Skeletal muscle tissue (tissue), 4 donors: ENCODE measurements around the gene RTN4RL1. TPM values are rescaled to one million over a fixed set of nuclear protein-coding genes. Genes with fewer than 3 reads are reported as not detected.

Experiments
- H3K27ac ChIP-seq: one replicate; pipeline ENCODE4 v1.7.0; 2013; ENCODE audit warnings: mild to moderate bottlenecking, low read depth, low read length, inconsistent platforms
- H3K27me3 ChIP-seq, 3 donors: one replicate each; pipeline ENCODE4 v1.7.0; 2013; ENCODE audit warnings: low read length in 3 of 3; ENCODE audit not compliant: control insufficient read depth in 3 of 3, insufficient read depth in 3 of 3
- H3K36me3 ChIP-seq, 3 donors: one replicate each; pipeline ENCODE4 v1.7.0; 2013; ENCODE audit warnings: low read length in 3 of 3; ENCODE audit not compliant: control insufficient read depth in 3 of 3, insufficient read depth in 3 of 3
- H3K4me1 ChIP-seq, 3 donors: one replicate each; pipeline ENCODE4 v1.7.0; 2013; ENCODE audit warnings: low read length in 3 of 3, mild to moderate bottlenecking in 3 of 3; ENCODE audit not compliant: control insufficient read depth in 3 of 3, insufficient read depth in 3 of 3
- H3K4me3 ChIP-seq, 3 donors: one replicate each; pipeline ENCODE4 v1.7.0; 2013; ENCODE audit warnings: low read length in 3 of 3
- H3K9ac ChIP-seq, 3 donors: one replicate each; pipeline ENCODE4 v1.7.0; 2013; ENCODE audit warnings: low read length in 3 of 3, mild to moderate bottlenecking in 3 of 3, moderate library complexity in 2 of 3, low read depth in 1 of 3
- H3K9me3 ChIP-seq, 3 donors: one replicate each; pipeline ENCODE4 v1.7.0; 2013; ENCODE audit warnings: low read length in 3 of 3; ENCODE audit not compliant: control insufficient read depth in 3 of 3
- total RNA-seq: library from RNA; depleted of rRNA; stranded (reverse); fragments of >200 nt; gene quantifications from one replicate; pipeline ENCODE4 v1.2.3, GENCODE V29; 2014
- donor health status: Osteomylitis.

The RTN4RL1 gene
- total RNA-seq, 1 donor from 2014 or later, result 1.0 TPM

- no peak overlapping the region for H3K4me3 ChIP-seq
- H3K27me3 ChIP-seq, result peaks cover 0 to 7% (median 4%) of the 10 kb centered on the region in 3 donors
- H3K9ac ChIP-seq, result no peak overlapping the region
- no peaks in the 10 kb centered on the region for H3K9me3 ChIP-seq
- no peak overlapping the region for H3K27ac ChIP-seq
- H3K36me3 ChIP-seq, result no peaks in the 10 kb centered on the region
- H3K4me1 ChIP-seq, result peaks cover 17 to 44% (median 18%) of the 10 kb centered on the region in 3 donors
These were observed 87.7 kb downstream of the RTN4RL1 start for GRCh38 chr17:1937461-1937860.

GRCh38 chr17:1936766-1937165, 88.4 kb downstream of the RTN4RL1 start:
- Histone ChIP-seq H3K4me3 (no peak overlapping the region), H3K4me1 (peaks cover 23 to 51% (median 24%) of the 10 kb centered on the region in 3 donors), H3K27ac (no peak overlapping the region), H3K36me3 (no peaks in the 10 kb centered on the region), H3K27me3 (peaks cover 0 to 9% (median 4%) of the 10 kb centered on the region in 3 donors), H3K9ac (no peak overlapping the region), H3K9me3 (no peaks in the 10 kb centered on the region)

GRCh38 chr17:1934901-1935300, 90.2 kb downstream of the RTN4RL1 start:
- H3K27me3 ChIP-seq, result peaks cover 0 to 2% (median 2%) of the 10 kb centered on the region in 3 donors
- H3K4me1 ChIP-seq, result peaks cover 12 to 34% (median 15%) of the 10 kb centered on the region in 3 donors

GRCh38 chr17:1933875-1934715, 91.0 kb downstream of the RTN4RL1 start:
- no peaks in the 10 kb centered on the region for H3K36me3 ChIP-seq
- no peak overlapping the region for H3K27ac ChIP-seq
- peaks cover 0 to 2% (median 2%) of the 10 kb centered on the region in 3 donors for H3K27me3 ChIP-seq
- H3K9me3 ChIP-seq, result no peaks in the 10 kb centered on the region
- H3K4me3 ChIP-seq, result no peak overlapping the region
- H3K4me1 ChIP-seq, result peaks cover 6 to 29% (median 12%) of the 10 kb centered on the region in 3 donors
- H3K9ac ChIP-seq, result no peak overlapping the region

More at GRCh38 chr17:1934901-1935300, 90.2 kb downstream of the RTN4RL1 start:
- Histone ChIP-seq H3K27ac (no peak overlapping the region), H3K4me3 (no peak overlapping the region), H3K9ac (no peak overlapping the region), H3K36me3 (no peaks in the 10 kb centered on the region), H3K9me3 (no peaks in the 10 kb centered on the region)

- H3K27ac ChIP-seq, result no peak overlapping the region
- H3K27me3 ChIP-seq, result peaks cover 2 to 11% (median 6%) of the 10 kb centered on the region in 3 donors
- peak overlapping the region in 1 of 3 donors; percentile 33 for H3K9ac ChIP-seq
- no peaks in the 10 kb centered on the region for H3K9me3 ChIP-seq
- no peak overlapping the region for H3K4me3 ChIP-seq
- H3K4me1 ChIP-seq, result peaks cover 8 to 34% (median 16%) of the 10 kb centered on the region in 3 donors
- no peaks in the 10 kb centered on the region for H3K36me3 ChIP-seq
These were observed 93.1 kb downstream of the RTN4RL1 start for GRCh38 chr17:1931844-1932579.

GRCh38 chr17:1930337-1930645, 94.8 kb downstream of the RTN4RL1 start:
- Histone ChIP-seq H3K27me3 (peaks cover 3 to 12% (median 6%) of the 10 kb centered on the region in 3 donors), H3K9ac (no peak overlapping the region), H3K27ac (no peak overlapping the region), H3K9me3 (no peaks in the 10 kb centered on the region), H3K36me3 (no peaks in the 10 kb centered on the region), H3K4me3 (no peak overlapping the region), H3K4me1 (peaks cover 8 to 27% (median 16%) of the 10 kb centered on the region in 3 donors)

GRCh38 chr17:1928976-1929375, 96.2 kb downstream of the RTN4RL1 start:
- peak overlapping the region in 1 of 3 donors; percentile 33 for H3K9ac ChIP-seq
- H3K27ac ChIP-seq, result no peak overlapping the region
- H3K4me1 ChIP-seq, result peaks cover 8 to 23% (median 16%) of the 10 kb centered on the region in 3 donors

GRCh38 chr17:1920948-1921351, 104.2 kb downstream of the RTN4RL1 start:
- Histone ChIP-seq H3K27ac (no peak overlapping the region), H3K27me3 (peaks cover 0 to 4% (median 0%) of the 10 kb centered on the region in 3 donors), H3K4me1 (peaks cover 0 to 6% (median 4%) of the 10 kb centered on the region in 3 donors), H3K4me3 (no peak overlapping the region), H3K9ac (no peak overlapping the region), H3K9me3 (no peaks in the 10 kb centered on the region), H3K36me3 (no peaks in the 10 kb centered on the region)

More at GRCh38 chr17:1928976-1929375, 96.2 kb downstream of the RTN4RL1 start:
- Histone ChIP-seq H3K4me3 (no peak overlapping the region), H3K9me3 (no peaks in the 10 kb centered on the region), H3K27me3 (peaks cover 3 to 12% (median 6%) of the 10 kb centered on the region in 3 donors), H3K36me3 (no peaks in the 10 kb centered on the region)

GRCh38 chr17:1919201-1919600, 105.9 kb downstream of the RTN4RL1 start:
- Histone ChIP-seq H3K36me3 (no peaks in the 10 kb centered on the region), H3K9ac (no peak overlapping the region), H3K9me3 (no peaks in the 10 kb centered on the region), H3K27ac (no peak overlapping the region), H3K4me3 (no peak overlapping the region), H3K4me1 (peaks cover 0 to 6% (median 4%) of the 10 kb centered on the region in 3 donors), H3K27me3 (peaks cover 0 to 7% (median 4%) of the 10 kb centered on the region in 3 donors)
